ENCODE results near the gene PPM1D.

The PPM1D gene

GRCh38 chr17:60630352-60630751 lies 30.4 kb downstream of the PPM1D start:
- no peak overlapping the region for H3K4me3 ChIP-seq (ENCODE audit: low read depth, low read length)
- TF ChIP-seq CTCF (IDR thresholded peaks at IDR 0.05; ENCODE audit: low read depth, low read length) (no peak), MYC (IDR thresholded peaks at IDR 0.05; ENCODE audit: low read depth, low read length) (no peak), POLR2A (IDR thresholded peaks at IDR 0.05; ENCODE audit: extremely low read depth, insufficient read length) (no peak), MAX (IDR thresholded peaks at IDR 0.05; ENCODE audit: low read depth, low read length) (no peak)
- no peak for DNase-seq (ENCODE audit: low read depth)

GRCh38 chr17:60631119-60631518 lies 31.1 kb downstream of the PPM1D start:
- peak; percentile 12 for DNase-seq (ENCODE audit: low read depth)
- TF ChIP-seq POLR2A (IDR thresholded peaks at IDR 0.05; ENCODE audit: extremely low read depth, insufficient read length), result no peak
- TF ChIP-seq CTCF (IDR thresholded peaks at IDR 0.05; ENCODE audit: low read depth, low read length), result no peak
- TF ChIP-seq MAX (IDR thresholded peaks at IDR 0.05; ENCODE audit: low read depth, low read length), result no peak
- TF ChIP-seq MYC (IDR thresholded peaks at IDR 0.05; ENCODE audit: low read depth, low read length), result no peak
- no peak overlapping the region for H3K4me3 ChIP-seq (ENCODE audit: low read depth, low read length)

GRCh38 chr17:60637683-60638082 lies 37.7 kb downstream of the PPM1D start:
- H3K4me3 ChIP-seq (ENCODE audit: low read depth, low read length), result no peak overlapping the region
- TF ChIP-seq POLR2A (IDR thresholded peaks at IDR 0.05; ENCODE audit: extremely low read depth, insufficient read length) (no peak), MAX (IDR thresholded peaks at IDR 0.05; ENCODE audit: low read depth, low read length) (no peak), CTCF (IDR thresholded peaks at IDR 0.05; ENCODE audit: low read depth, low read length) (no peak), MYC (IDR thresholded peaks at IDR 0.05; ENCODE audit: low read depth, low read length) (no peak)
- DNase-seq (ENCODE audit: low read depth), result no peak

GRCh38 chr17:60639019-60639330 lies 39.0 kb downstream of the PPM1D start:
- TF ChIP-seq CTCF (IDR thresholded peaks at IDR 0.05; ENCODE audit: low read depth, low read length), result no peak
- no peak for TF ChIP-seq MAX (IDR thresholded peaks at IDR 0.05; ENCODE audit: low read depth, low read length)
- no peak for TF ChIP-seq MYC (IDR thresholded peaks at IDR 0.05; ENCODE audit: low read depth, low read length)
- no peak for TF ChIP-seq POLR2A (IDR thresholded peaks at IDR 0.05; ENCODE audit: extremely low read depth, insufficient read length)
- DNase-seq (ENCODE audit: low read depth), result no peak
- no peak overlapping the region for H3K4me3 ChIP-seq (ENCODE audit: low read depth, low read length)

- peak; percentile 15 for DNase-seq (ENCODE audit: low read depth)
- TF ChIP-seq CTCF (IDR thresholded peaks at IDR 0.05; ENCODE audit: low read depth, low read length) (peak; percentile 34), MAX (IDR thresholded peaks at IDR 0.05; ENCODE audit: low read depth, low read length) (no peak)
Observed at GRCh38 chr17:60640503-60640902, 40.5 kb downstream of the PPM1D start.

GRCh38 chr17:60641126-60641525 lies 41.1 kb downstream of the PPM1D start:
- TF ChIP-seq CTCF (IDR thresholded peaks at IDR 0.05; ENCODE audit: low read depth, low read length), result no peak
- TF ChIP-seq POLR2A (IDR thresholded peaks at IDR 0.05; ENCODE audit: extremely low read depth, insufficient read length), result no peak
- no peak for TF ChIP-seq MYC (IDR thresholded peaks at IDR 0.05; ENCODE audit: low read depth, low read length)
- TF ChIP-seq MAX (IDR thresholded peaks at IDR 0.05; ENCODE audit: low read depth, low read length), result no peak
- no peak for DNase-seq (ENCODE audit: low read depth)
- no peak overlapping the region for H3K4me3 ChIP-seq (ENCODE audit: low read depth, low read length)

More at GRCh38 chr17:60640503-60640902, 40.5 kb downstream of the PPM1D start:
- H3K4me3 ChIP-seq (ENCODE audit: low read depth, low read length), result no peak overlapping the region
